HG02588 (cell line): ENCODE data around the gene KLHL3.

Source experiments
- ATAC-seq: cut with Tn5 transposase; IDR thresholded peaks from one replicate; pipeline ENCODE4 v1.9.1; 2021; ENCODE audit warnings: mild to moderate bottlenecking, moderate library complexity; ENCODE audit not compliant: unreplicated experiment

KLHL3 gene

DNA sequence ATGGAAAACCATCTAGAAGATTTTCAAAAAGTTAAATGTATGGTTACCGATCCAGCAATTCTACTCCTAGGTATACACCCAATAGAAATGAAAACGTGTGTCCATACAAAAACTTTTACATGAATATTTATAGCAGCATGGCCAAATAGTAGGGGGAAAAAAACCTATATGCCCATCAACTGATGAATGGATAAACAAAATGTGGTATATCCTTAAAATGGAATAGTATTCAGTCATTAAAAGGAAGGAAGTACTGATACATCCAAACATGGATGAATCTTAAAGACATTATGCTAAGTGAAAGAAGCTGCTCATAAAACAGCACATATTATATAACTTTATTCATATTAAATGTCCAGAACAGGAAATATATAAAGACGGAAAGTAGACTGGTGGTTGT, 143.6 kb downstream of the KLHL3 start:
- no peak for ATAC-seq

DNA sequence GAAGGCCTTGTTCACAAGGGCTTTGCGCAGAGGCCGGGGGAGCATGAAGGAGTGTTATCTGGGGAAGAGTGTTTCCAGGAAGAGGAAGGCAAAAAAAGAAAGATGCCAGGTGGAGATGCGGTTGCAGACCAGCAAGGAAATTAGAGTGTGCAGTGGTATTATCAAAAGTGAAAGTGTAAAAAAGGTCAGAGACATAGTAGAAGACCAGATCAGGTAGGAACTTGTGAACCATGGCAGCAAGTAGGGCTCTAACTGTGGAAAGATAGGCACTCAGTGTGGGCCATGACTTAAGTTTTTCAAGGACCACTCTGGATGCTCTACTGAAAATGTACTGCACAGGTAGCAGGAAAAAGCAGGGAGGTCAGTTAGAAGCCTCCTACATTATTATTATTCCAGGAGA, 146.7 kb downstream of the KLHL3 start:
- no peak for ATAC-seq

GRCh38 chr5:137587919-137588318, 148.0 kb downstream of the KLHL3 start:
- no peak for ATAC-seq

DNA sequence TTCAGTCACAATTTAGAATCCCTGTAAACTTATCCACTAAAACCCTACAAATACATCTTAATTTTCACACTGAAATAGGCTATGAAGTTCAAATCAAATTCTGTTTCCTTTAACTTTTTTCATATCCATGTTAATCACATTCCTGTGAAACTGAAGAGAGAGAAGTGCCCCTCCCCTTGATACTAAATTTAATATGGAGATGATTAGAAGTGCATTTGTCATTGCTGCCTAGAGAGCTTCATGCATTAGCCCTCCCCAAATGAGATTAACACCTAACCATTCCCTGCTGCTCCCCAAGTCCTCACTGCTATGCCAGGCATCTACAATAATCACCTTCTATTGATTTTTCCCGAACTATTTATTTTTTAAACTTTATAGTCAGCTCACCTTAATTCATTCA, 151.6 kb downstream of the KLHL3 start:
- ATAC-seq, result no peak

DNA sequence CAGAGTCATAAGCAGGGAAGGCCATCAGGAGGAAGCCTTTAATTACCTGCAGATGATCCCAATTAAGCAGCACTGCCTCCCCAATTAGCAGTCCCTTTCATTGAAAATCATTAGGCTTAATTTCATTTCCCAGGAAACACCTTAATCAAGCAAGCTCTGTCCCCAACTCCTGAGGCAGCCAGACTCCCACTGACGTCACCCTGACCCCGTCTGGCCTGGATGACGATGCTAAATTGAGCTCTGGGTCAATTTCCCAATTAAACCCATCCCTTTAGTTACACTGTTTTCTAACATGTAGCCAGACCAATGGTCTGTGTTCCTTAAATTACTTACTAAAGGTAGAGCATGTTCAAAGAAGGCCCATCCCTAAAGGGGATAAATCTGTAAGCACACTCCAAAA, 152.8 kb downstream of the KLHL3 start:
- ATAC-seq, result no peak

DNA sequence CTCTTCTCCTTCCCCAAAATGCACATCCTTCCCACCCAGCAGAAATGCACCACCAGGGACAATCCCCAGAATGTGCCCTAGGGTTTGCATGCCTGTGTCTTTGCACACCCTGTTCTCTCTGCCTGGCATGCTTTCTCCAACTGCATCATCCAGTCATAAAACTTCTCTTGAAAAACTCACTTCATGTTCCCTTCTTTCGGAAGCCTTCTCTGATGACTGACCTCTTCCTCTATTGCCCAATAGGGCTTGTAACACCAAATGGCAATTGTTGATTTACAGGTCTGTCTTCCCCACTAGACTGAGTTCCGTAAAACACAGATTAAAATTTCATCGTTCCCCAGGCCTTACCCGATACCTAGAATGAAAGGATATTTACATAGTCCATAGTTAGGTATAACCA, 153.7 kb downstream of the KLHL3 start:
- ATAC-seq, result no peak

- ATAC-seq, result no peak
Observed at GRCh38 chr5:137581776-137582175, 154.1 kb downstream of the KLHL3 start.

GRCh38 chr5:137580030-137580429, 155.9 kb downstream of the KLHL3 start:
- ATAC-seq, result no peak

- no peak for ATAC-seq
Observed at GRCh38 chr5:137575847-137576246, 160.0 kb downstream of the KLHL3 start.

- ATAC-seq, result no peak
Observed at GRCh38 chr5:137575211-137575610, 160.7 kb downstream of the KLHL3 start.

DNA sequence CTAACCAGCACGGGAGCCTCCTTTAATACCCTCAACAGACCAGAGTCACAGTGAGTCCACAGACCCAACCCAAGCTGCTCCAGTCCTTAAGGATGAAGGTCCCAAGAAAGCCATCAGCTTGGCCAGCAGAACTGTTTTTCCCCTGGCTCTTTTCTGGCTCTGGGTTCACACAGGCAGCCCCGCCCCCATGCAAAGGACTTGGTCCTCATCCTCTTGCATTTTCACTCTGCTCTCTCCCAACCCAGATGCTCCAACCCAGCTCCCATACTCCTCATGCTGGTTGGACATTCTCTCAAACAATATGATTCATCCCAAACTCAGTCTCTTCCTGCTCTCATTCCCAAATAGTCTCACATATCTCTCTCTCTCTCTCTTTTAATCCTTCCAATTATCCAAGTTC, 162.5 kb downstream of the KLHL3 start:
- no peak for ATAC-seq

GRCh38 chr5:137572042-137572695, 163.7 kb downstream of the KLHL3 start:
- ATAC-seq, result no peak

DNA sequence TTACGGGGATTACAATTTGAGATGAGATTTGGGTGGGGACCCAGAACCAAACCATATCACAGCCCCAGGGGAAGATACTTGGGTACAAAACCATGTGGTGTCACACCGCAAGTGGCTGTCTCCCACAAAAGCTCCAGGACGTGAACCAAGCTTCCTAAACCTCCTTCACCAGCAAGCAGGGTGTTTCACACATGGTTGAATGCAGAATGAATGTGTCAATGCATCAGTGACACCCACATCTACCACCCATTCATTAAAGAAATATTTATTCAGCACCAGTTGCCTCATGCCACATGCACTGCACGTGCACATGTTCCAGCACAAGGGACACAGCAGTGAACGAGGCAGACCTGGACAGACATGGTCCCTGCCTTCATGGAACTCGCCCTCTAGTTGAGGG, 165.8 kb downstream of the KLHL3 start:
- no peak for ATAC-seq
